A673 (cell line): ENCODE data around the gene DOCK1. TPM values are rescaled to one million over a fixed set of nuclear protein-coding genes. Genes with fewer than 3 reads are reported as not detected.

Experiments used
- BruUV-seq: library from RNA; stranded (reverse); fragments of 400-500 nt; replicated peaks from 2 replicates; lab custom pipeline; 2021; lab: Mats Ljungman, UMichigan
- CTCF ChIA-PET: fragments of 300-600 bp; sonication (Branson Sonifier 250); formaldehyde crosslinking; loops from one replicate; lab custom pipeline; 2022; ENCODE audit warnings: antibody characterized with exemption; lab: Charles Lee
- POLR2A ChIA-PET: fragments of 300-600 bp; sonication (Branson Sonifier 250); formaldehyde crosslinking; loops from one replicate; lab custom pipeline; 2022; ENCODE audit warnings: antibody characterized with exemption; ENCODE audit not compliant: low non-redundant PET; lab: Charles Lee
- DNase-seq: peaks from one replicate; pipeline ENCODE4 v3.0.0-alpha.2; 2015; ENCODE audit warnings: low spot score
- H3K27ac ChIP-seq: fragments of 200-600 bp; sonication (generic); 2 replicates; pipeline ENCODE4 v1.5.1; 2016; ENCODE audit warnings: mixed run types, low read depth, mild to moderate bottlenecking, mixed read lengths, antibody characterized with exemption, low read length; ENCODE audit not compliant: poor library complexity, severe bottlenecking
- H3K27me3 ChIP-seq: fragments of 200-600 bp; sonication (generic); replicated peaks from 2 replicates; pipeline ENCODE4 v1.6.1; 2017; ENCODE audit warnings: mixed run types, low read depth, mild to moderate bottlenecking, mixed read lengths, antibody characterized with exemption, low read length; ENCODE audit not compliant: insufficient read depth, poor library complexity
- H3K36me3 ChIP-seq: fragments of 200-600 bp; sonication (generic); 2 replicates; pipeline ENCODE4 v1.6.1; 2016; ENCODE audit warnings: mixed run types, mild to moderate bottlenecking, mixed read lengths, antibody characterized with exemption, low read length; ENCODE audit not compliant: insufficient read depth, poor library complexity, severe bottlenecking
- H3K4me1 ChIP-seq: fragments of 200-600 bp; sonication (generic); 2 replicates; pipeline ENCODE4 v1.6.1; 2017; ENCODE audit warnings: mixed run types, mild to moderate bottlenecking, mixed read lengths, antibody characterized with exemption, low read length; ENCODE audit not compliant: insufficient read depth, poor library complexity, severe bottlenecking
- H3K4me3 ChIP-seq: fragments of 200-600 bp; sonication (generic); 2 replicates; pipeline ENCODE4 v1.5.1; 2016; ENCODE audit warnings: low read depth, mixed run types, mild to moderate bottlenecking, mixed read lengths, low read length; ENCODE audit not compliant: poor library complexity, severe bottlenecking
- H3K9me3 ChIP-seq: fragments of 200-600 bp; sonication (generic); 2 replicates; pipeline ENCODE4 v1.6.1; 2016; ENCODE audit warnings: mixed run types, low read depth, mild to moderate bottlenecking, mixed read lengths, antibody characterized with exemption, low read length; ENCODE audit not compliant: poor library complexity, severe bottlenecking
- EZH2 ChIP-seq: fragments of 200-600 bp; sonication (generic); IDR thresholded peaks from 2 replicates; pipeline ENCODE4 v1.6.1; 2017; ENCODE audit warnings: borderline replicate concordance, low read depth, mild to moderate bottlenecking, mixed read lengths, antibody characterized with exemption, low read length; ENCODE audit not compliant: poor library complexity, severe bottlenecking
- intact Hi-C: fragments of 100-400 bp; cut with micrococcal nuclease; formaldehyde crosslinking; loops from one replicate; pipeline ENCODE4 v1.10.0; 2022; ENCODE audit not compliant: unreplicated experiment
- total RNA-seq: library from RNA; stranded (reverse); gene quantifications from 2 replicates; pipeline ENCODE4 v1.2.3, GENCODE V29; 2021
- TF ChIP-seq, protein P1 (sequence below): fragments of 300-800, 200-600 bp; sonication (generic); conservative IDR thresholded peaks from 2 replicates; pipeline ENCODE4 v1.5.1; 2017; ENCODE audit warnings: low read depth, mild to moderate bottlenecking, antibody characterized with exemption, low read length, moderate library complexity, mixed read lengths

The DOCK1 gene
- total RNA-seq, 1 experiment from 2014 or later: 30.7 TPM

DNA sequence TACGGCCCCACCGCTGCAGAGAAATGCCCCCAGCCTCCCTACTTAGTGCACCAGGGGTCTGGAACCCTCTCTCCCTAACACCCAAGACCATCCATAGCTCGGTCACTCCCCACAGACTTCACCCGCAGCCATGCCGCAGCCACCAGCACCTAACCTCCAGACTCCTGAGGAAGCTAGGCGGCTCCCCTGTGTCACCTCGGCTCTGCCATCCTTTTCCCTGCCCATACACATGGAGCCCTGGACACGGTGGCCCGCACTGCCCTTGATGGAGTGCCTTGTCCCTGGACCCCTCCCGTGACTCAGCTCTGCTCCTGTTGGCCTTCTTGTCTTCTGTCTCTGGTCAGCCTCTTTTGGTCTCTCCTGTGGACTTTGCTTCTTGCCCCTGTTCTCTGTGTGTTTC lies 183.7 kb downstream of the DOCK1 start:
- no peak for DNase-seq
- Histone ChIP-seq H3K4me3 (no peak overlapping the region), H3K27me3 (no peaks in the 10 kb centered on the region), H3K4me1 (no peaks in the 10 kb centered on the region), H3K36me3 (no peaks in the 10 kb centered on the region), H3K9me3 (no peaks in the 10 kb centered on the region), H3K27ac (no peak overlapping the region)
- CTCF ChIA-PET: no interaction called here
- no TSS peak for BruUV-seq
- POLR2A ChIA-PET: no interaction called here
- TF ChIP-seq, protein P1, sequence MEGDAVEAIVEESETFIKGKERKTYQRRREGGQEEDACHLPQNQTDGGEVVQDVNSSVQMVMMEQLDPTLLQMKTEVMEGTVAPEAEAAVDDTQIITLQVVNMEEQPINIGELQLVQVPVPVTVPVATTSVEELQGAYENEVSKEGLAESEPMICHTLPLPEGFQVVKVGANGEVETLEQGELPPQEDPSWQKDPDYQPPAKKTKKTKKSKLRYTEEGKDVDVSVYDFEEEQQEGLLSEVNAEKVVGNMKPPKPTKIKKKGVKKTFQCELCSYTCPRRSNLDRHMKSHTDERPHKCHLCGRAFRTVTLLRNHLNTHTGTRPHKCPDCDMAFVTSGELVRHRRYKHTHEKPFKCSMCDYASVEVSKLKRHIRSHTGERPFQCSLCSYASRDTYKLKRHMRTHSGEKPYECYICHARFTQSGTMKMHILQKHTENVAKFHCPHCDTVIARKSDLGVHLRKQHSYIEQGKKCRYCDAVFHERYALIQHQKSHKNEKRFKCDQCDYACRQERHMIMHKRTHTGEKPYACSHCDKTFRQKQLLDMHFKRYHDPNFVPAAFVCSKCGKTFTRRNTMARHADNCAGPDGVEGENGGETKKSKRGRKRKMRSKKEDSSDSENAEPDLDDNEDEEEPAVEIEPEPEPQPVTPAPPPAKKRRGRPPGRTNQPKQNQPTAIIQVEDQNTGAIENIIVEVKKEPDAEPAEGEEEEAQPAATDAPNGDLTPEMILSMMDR: no peak
- TF ChIP-seq EZH2: no peak
- intact Hi-C loops: no loop called here

DNA sequence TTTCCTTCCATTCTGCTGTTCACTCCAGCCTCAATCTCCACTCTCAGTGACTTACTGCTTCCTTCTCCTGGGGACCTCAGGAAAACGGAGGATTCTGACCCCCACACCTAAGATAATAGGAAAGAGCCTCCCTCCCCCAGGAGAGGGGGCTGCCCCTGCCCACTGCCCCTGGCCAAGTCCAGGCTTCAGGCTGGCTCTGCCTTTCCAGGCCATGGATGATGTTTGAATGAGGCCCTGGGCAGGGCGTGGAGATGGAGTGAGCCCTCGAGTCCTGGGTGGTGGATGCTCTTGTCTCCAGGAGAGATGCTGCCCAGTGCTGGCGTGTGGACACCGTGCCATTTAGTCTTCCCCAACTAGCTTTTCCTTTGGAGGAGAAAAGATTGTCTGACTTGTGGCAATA lies 184.2 kb downstream of the DOCK1 start:
- Histone ChIP-seq H3K4me3 (no peak overlapping the region), H3K27ac (no peak overlapping the region), H3K27me3 (no peaks in the 10 kb centered on the region), H3K4me1 (no peaks in the 10 kb centered on the region), H3K36me3 (no peaks in the 10 kb centered on the region), H3K9me3 (no peaks in the 10 kb centered on the region)
- ChIA-PET POLR2A (no interaction called here), CTCF (no interaction called here)
- TF ChIP-seq EZH2: no peak
- TF ChIP-seq, protein P1: no peak
- intact Hi-C loops: no loop called here
- BruUV-seq: no TSS peak
- DNase-seq: no peak

DNA sequence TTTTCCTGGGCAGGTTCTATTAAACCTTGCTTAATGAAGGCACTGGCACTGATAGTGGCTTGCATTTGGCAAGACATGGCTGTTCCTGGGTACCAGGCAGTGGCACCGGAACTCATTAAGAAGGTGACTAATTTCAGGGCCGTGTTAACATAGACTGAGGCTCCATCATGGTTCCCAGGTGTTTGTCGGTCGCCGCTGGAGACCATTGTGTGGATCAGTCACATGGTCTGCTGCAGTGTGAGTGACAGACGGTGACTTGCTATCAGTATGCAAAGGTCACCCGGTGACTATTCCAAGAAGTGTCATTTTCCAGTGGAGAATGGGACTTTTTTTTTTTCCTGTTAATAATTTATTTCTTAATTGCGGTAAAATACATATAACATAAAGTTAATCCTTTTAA lies 184.9 kb downstream of the DOCK1 start:
- BruUV-seq: no TSS peak
- Histone ChIP-seq H3K9me3 (no peaks in the 10 kb centered on the region), H3K27me3 (no peaks in the 10 kb centered on the region), H3K4me3 (no peak overlapping the region), H3K27ac (no peak overlapping the region), H3K36me3 (no peaks in the 10 kb centered on the region), H3K4me1 (no peaks in the 10 kb centered on the region)
- ChIA-PET POLR2A (no interaction called here), CTCF (no interaction called here)
- DNase-seq: no peak
- intact Hi-C loops: no loop called here
- no peak for TF ChIP-seq EZH2
- TF ChIP-seq, protein P1: no peak
